22Rv1 (cell line): ENCODE results near the gene XKR3.

Source experiments
- H3K27ac ChIP-seq: fragments of 450-650 bp; 2 replicates; pipeline ENCODE4 v1.5.1; 2017
- CTCF ChIP-seq: fragments of 450-650 bp; IDR thresholded peaks from 2 replicates; pipeline ENCODE4 v1.5.1; 2017; ENCODE audit warnings: mild to moderate bottlenecking
- ZFX ChIP-seq: fragments of 450-650 bp; IDR thresholded peaks from 2 replicates; pipeline ENCODE4 v1.6.1; 2017; ENCODE audit warnings: antibody characterized with exemption, borderline replicate concordance

XKR3 gene

GRCh38 chr22:16827506-16827905 is 2.3 kb upstream of the XKR3 start:
- H3K27ac ChIP-seq = no peak overlapping the region

DNA sequence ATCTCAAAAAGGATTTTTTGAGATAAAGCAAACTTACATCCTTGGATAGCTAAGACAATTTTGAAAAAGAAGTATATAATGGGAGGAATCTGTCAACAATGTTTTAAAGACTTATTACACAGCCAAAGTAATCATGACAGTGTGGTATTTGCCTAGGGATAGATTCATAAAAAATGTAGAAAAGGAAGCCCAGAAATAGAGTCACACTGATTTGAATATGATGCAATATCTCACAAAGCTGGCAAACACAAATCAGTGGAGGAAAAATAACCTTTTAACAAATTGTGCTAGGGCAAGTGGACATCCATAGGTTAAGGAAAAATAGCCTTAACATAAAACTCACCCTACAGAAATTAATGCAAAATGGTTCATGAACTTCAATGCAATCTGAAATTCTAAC is 6.0 kb downstream of the XKR3 start:
- TF ChIP-seq ZFX = no peak
- no peak for TF ChIP-seq CTCF
- no peak overlapping the region for H3K27ac ChIP-seq

More at GRCh38 chr22:16827506-16827905, 2.3 kb upstream of the XKR3 start:
- no peak for TF ChIP-seq CTCF

DNA sequence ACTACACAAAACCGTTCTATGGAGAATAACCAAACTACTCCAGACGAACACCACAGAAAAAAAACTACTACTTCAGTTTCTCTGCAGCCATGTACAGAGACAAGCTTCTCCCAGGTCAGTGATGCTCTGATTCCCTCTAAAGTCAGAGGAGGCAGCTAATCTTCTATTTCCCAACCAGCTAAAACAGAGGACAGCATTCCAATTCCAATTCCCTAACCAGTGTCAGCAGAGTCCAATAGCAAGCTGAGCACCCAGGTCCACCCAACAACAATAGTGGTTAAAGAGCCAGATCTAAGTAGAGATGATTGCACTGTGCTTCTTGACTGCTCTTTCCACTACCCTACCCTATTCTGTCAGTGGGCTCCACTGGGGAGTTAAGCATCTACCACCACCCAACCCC is 6.7 kb downstream of the XKR3 start:
- no peak overlapping the region for H3K27ac ChIP-seq
- TF ChIP-seq ZFX (no peak), CTCF (no peak)

- no peak overlapping the region for H3K27ac ChIP-seq
- no peak for TF ChIP-seq CTCF
- no peak for TF ChIP-seq ZFX
Observed at GRCh38 chr22:16815073-16815472, 10.1 kb downstream of the XKR3 start.

- TF ChIP-seq ZFX = no peak
- TF ChIP-seq CTCF = no peak
- H3K27ac ChIP-seq = no peak overlapping the region
Observed at GRCh38 chr22:16810188-16810802, 14.9 kb downstream of the XKR3 start.

DNA sequence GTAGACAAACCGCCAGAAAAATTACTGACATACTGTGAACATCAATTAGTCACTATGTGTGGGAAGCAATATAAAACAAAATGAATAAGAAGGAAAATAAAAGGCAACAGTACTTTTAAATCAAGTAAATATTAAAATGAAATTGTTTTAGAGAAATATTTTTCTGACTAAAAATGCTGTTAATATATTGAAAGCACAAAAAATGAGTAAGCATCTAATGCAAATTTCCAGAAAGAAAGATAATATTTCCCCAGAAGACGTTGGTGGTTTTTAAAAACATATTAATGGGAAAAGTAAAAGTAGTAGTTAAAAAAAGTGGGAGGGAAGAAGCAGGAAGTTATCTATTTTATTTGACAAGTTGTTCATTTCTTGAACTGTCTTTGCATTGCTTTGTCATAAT is 16.5 kb downstream of the XKR3 start:
- no peak overlapping the region for H3K27ac ChIP-seq
- TF ChIP-seq ZFX (no peak), CTCF (no peak)

- TF ChIP-seq ZFX (no peak), CTCF (no peak)
- no peak overlapping the region for H3K27ac ChIP-seq
Observed at GRCh38 chr22:16807109-16807508, 18.1 kb downstream of the XKR3 start.
